ENCODE data around the gene RCAN1. TPM values are rescaled to one million over a fixed set of nuclear protein-coding genes. Genes with fewer than 3 reads are reported as not detected.

RCAN1 gene
- total RNA-seq, 4 donors from 2014 or later: 32.1 to 58.6 (median 42.2) TPM

- no peak for ATAC-seq
- no peaks in the 10 kb centered on the region for H3K9me3 ChIP-seq
- peak overlapping the region in 3 of 4 donors; percentile 55 to 72 (median 61) for H3K27ac ChIP-seq
- no peaks in the 10 kb centered on the region for H3K27me3 ChIP-seq
- TF ChIP-seq POLR2A (IDR thresholded peaks at IDR 0.05) (no peak), EP300 (IDR thresholded peaks at IDR 0.05) (no peak), POLR2AphosphoS5 (IDR thresholded peaks at IDR 0.05) (no peak), CTCF (IDR thresholded peaks at IDR 0.05) (no peak)
- peaks cover 0 to 73% (median 28%) of the 10 kb centered on the region in 3 donors for H3K4me1 ChIP-seq
- WGBS, 2 donors (ENCODE audit: low coverage in 1 of 2): 75 to 90% methylated on average over 3 to 4 of the region's 7 CpGs
- peaks cover 0 to 44% of the 10 kb centered on the region in 2 donors for H3K36me3 ChIP-seq
- no peak overlapping the region for H3K4me3 ChIP-seq
These were observed 91.8 kb downstream of the RCAN1 start for GRCh38 chr21:34523019-34523555.

- peak overlapping the region in 3 of 4 donors; percentile 55 to 72 (median 61) for H3K27ac ChIP-seq
- H3K4me1 ChIP-seq: peaks cover 0 to 73% (median 28%) of the 10 kb centered on the region in 3 donors
- H3K4me3 ChIP-seq: no peak overlapping the region
- 60 to 70% methylated on average over 3 to 4 of the region's 6 CpGs for WGBS, 2 donors (ENCODE audit: low coverage in 1 of 2)
- H3K36me3 ChIP-seq: peaks cover 0 to 52% of the 10 kb centered on the region in 2 donors
- TF ChIP-seq EP300 (IDR thresholded peaks at IDR 0.05) (no peak), POLR2AphosphoS5 (IDR thresholded peaks at IDR 0.05) (no peak), POLR2A (IDR thresholded peaks at IDR 0.05) (no peak), CTCF (IDR thresholded peaks at IDR 0.05) (no peak)
- no peaks in the 10 kb centered on the region for H3K27me3 ChIP-seq
- no peaks in the 10 kb centered on the region for H3K9me3 ChIP-seq
- no peak for ATAC-seq
These were observed 92.6 kb downstream of the RCAN1 start for GRCh38 chr21:34522284-34522683.

- H3K4me3 ChIP-seq: no peak overlapping the region
- H3K36me3 ChIP-seq: peaks cover 0 to 60% of the 10 kb centered on the region in 2 donors
- WGBS, 2 donors (ENCODE audit: low coverage in 1 of 2): 88 to 89% methylated on average over 4 to 5 of the region's 7 CpGs
- H3K27me3 ChIP-seq: no peaks in the 10 kb centered on the region
- H3K27ac ChIP-seq: peak overlapping the region in 3 of 4 donors; percentile 55 to 72 (median 55)
- no peak for ATAC-seq
- H3K9me3 ChIP-seq: no peaks in the 10 kb centered on the region
- TF ChIP-seq POLR2A (IDR thresholded peaks at IDR 0.05): no peak
- no peak for TF ChIP-seq CTCF (IDR thresholded peaks at IDR 0.05)
- no peak for TF ChIP-seq POLR2AphosphoS5 (IDR thresholded peaks at IDR 0.05)
- no peak for TF ChIP-seq EP300 (IDR thresholded peaks at IDR 0.05)
- H3K4me1 ChIP-seq: peaks cover 0 to 71% (median 28%) of the 10 kb centered on the region in 3 donors
These were observed 93.4 kb downstream of the RCAN1 start for GRCh38 chr21:34521561-34521960.

GRCh38 chr21:34520764-34521508, 94.0 kb downstream of the RCAN1 start:
- Histone ChIP-seq H3K27me3 (no peaks in the 10 kb centered on the region), H3K4me3 (no peak overlapping the region), H3K9me3 (no peaks in the 10 kb centered on the region), H3K4me1 (peaks cover 0 to 67% (median 28%) of the 10 kb centered on the region in 3 donors), H3K36me3 (peaks cover 0 to 66% of the 10 kb centered on the region in 2 donors), H3K27ac (peak overlapping the region in 3 of 4 donors; percentile 55 to 72 (median 55))
- ATAC-seq: peak; percentile 45
- TF ChIP-seq POLR2A (IDR thresholded peaks at IDR 0.05) (no peak), CTCF (IDR thresholded peaks at IDR 0.05) (no peak), EP300 (IDR thresholded peaks at IDR 0.05) (no peak), POLR2AphosphoS5 (IDR thresholded peaks at IDR 0.05) (no peak)
- WGBS, 2 donors (ENCODE audit: low coverage in 1 of 2): 83 to 100% methylated on average over 3 to 20 of the region's 20 CpGs
